Stimulated activated CD8-positive, alpha-beta memory T cell treated with anti-CD3 and anti-CD28 coated beads, Interleukin-7, amount 100 ng/mL, for 4 hours (primary cell): ENCODE results near the gene EXT2.
A peak's percentile ranks its signal among the peaks of the same experiment; 100 is the strongest.

Experiments used
- DNase-seq, 2 donors: peaks; one replicate each; pipeline ENCODE4 v3.0.0-alpha.2; 2020; ENCODE audit warnings: low read depth in 2 of 2

Gene EXT2

DNA sequence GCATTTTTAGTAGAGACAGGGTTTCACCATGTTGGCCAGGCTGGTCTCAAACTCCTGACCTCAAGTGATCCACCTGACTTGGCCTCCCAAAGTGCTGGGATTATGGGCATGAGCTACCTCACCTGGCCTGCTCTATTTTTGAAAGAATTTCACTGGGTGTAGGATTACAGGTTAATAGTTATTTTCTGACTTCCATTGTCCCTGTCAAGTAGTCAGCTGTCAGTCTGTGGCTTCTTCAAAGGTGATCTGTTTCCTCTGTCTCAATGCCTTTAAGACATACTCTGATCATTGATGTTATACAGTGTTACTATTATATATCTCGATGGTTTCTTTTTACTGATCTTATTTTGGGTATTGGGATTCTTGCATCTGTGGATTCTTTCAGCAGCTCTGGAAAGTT, 10.1 kb upstream of the EXT2 start:
- no peak for DNase-seq

DNA sequence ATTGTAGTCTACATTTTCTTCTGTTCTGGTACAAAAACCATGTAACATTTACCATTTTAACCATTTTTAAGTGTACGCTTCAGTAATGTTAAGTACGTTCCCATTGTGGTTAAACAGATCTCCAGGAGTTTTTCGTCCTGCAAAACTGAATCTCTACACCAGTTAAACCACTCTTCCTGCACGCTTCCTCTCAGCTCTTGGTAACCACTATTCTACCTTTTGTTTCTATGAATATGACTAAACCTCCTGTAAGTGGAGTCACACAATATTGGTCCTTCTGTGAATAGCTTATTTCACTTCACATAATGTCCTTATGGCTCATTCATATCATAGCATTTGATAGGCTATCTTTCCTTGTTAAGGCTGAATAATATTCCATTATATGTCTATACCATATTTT, 7.1 kb upstream of the EXT2 start:
- no peak for DNase-seq

DNA sequence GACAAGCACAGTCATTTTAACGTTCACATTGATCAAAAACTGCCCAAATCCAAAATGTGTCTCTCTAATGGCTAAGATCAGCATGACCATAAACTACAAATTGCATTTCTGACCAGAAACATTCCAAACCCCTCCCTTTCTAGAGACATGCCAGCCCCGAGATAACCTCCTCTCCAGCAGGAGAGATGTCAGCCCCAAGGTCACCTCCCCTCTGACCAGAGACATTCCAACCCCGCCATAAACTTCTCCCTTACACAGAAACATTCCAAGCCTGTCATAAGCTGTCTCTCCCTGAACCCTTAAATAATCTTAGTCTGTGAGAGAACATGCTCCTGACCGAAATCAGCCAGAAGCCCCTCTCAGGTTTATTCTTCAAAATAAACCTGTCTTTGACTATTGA, 6.6 kb upstream of the EXT2 start:
- DNase-seq: no peak

DNA sequence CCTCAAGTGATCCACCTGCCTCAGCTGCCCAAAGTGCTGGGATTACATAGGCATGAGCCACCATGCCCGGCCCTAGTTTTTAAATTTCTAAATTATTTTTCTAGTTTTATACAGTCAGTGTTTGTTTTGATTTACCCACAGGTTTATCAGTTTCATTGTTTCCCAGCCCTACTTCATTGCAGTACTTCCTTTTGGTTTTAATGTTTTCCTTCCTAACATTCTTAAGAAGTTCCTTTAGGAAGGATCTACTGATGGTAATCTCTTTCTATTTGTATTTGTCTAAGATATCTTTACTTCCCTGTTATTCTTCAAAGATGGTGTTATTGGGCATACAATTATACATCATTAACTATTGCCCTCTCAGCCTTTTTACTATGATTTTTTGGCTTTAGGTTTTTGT, 4.9 kb upstream of the EXT2 start:
- no peak for DNase-seq

DNA sequence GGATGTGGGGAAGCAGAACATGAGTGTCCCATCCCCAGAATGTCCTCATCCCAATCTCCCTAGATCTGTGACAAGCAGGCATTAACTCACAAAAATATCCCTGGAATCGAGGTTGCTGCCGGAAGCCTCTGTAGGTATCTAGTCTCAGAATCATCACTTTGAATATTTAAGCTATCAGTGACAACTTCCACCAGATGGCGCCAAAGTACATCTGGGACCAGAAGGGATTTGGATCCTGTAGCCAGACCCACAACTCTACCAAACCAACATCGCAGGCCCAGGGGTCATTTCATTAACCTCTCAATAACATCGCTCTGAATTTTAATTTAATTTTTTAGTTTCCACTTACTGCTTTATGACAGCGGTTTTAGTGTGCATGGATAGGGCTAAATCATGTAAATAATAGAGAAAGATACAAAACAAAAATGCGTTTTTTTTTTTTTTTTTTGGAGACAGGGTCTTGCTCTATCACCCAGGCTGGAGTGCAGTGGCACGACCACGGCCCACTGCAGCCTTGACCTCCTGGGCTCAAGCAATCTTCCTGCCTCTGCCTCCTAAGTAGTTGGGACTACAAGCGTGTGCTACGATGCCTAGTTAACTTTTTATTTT, 1.1 kb upstream of the EXT2 start:
- DNase-seq: peak; percentile 39 to 62

DNA sequence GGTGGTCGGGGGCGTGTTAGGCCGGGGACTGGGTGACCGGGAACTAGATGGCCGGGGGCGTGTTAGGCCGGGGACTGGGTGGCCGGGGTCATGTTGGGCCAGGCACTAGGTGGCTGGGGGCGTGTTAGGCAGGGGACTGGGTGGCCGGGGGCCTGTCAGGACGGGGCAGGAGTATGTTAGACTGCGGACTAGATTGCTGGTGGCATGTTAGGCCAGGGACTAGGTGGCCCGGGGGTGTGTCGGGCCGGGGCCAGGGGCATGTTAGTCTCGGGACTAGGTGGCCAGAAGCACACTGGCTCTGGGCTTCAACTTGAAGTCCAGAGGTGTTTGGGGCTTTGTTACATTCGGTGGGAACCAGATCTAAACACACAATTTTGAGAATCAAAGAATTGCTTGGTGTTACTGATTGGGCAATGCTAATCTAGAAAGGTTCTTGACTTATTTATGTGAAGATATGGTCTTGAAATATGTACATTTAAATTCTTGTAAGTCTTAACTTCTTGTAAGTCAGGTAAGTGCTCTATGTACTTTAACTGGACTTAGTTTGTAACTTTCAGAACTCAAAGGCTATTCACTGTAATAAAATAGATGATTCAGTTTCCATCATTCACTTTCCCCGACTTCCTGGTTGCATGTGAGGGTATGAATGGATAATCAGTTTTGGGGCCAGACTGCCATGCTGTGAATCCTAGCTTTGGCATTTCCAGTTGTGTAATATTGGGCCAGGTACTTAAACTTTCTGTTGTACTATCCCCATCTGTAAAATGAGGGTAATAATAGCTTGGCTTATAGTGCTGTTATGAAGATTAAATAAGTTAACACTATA, 1.1 kb downstream of the EXT2 start:
- DNase-seq: no peak

DNA sequence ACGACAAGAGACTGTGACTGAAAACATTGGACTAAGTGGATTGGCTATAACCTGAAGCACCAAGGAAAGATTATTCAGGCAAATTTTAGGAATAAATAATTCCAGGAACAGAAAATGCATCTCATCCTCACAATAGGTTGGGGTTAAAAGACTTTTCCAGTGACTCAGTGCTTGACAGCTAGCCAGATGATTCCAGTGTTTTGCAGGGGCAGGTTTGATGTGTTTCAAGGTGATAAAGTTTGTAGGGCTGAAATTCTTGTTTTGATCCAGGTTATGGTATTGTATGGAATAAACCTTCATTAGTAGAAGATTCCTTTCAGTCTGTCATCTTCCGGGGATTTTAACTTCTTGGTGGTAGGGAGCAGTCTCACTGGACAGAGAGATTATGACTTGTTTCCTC, 2.3 kb downstream of the EXT2 start:
- DNase-seq: no peak

DNA sequence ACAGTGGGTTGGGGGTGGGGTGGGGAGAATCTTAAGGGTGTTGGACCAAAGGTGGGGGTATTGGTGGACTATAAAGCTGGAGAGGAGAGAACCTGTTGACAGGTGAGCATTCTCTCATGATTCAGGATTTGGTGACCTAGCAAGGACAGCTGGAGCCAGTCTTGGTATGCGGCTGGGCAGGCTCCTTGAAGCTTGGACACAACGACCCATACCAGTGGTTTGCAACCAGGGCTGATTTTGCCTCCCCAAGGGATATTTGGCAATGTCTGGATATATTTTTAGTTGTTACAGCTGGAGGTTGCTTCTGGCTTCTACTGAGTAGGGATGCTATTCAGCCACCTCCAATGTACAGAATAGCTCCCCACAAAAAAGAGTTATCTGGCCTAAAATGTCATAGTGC, 5.6 kb downstream of the EXT2 start:
- no peak for DNase-seq

DNA sequence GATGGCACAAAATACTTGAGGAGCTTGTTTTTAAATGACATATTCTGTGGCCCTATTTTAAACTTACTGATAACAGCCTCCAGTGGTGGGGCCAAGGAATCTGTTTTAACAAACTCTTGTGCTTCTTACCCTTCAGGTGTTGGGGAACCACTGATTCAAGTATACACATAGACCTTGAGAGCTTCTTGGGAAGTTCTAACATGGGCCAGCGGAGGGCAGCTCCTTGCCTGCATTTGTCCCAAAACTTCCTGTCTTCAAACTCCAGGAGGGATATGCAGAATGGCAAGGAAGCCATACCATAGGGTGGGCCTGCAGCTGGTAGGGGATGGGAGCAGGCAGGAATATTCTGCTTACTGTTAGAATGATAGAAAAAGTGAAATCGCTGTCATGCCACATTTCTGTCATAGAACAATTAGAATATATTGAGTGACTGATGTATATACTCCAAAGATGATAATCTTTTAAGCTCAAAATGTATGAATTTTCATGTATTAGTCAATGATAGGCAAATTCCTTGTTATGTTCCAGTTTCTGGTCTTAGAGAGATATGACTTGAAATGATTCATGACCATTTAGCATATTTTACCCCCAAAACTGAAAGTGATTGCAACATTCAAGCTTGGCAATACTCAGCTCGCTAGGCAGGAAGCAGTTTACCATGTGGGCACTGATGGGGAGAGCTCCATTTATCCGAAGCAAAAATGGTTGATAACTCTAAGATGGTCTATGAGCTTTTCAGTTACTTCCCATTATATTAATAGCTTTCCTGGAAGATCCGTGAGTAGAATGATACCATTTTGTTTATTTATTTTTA, 9.2 kb downstream of the EXT2 start:
- DNase-seq: no peak

DNA sequence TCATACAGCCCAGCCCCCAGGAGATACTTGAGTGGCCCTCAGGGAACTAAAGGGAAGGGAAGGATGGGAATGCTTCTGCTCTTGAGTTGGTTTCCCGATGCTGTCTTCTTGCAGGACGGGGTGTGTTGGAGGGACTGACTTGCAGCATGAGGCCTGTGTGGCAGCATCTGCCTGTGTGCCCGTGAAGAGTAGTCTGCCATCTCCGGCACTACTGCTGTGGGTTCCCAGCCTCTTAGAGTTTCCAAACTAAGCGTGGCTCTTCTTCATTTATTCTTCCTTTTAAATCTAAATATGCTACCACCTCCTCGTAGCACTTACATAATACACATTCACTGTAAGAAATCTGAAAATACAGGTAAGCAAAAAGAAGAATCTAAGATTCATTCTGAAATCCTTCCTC, 12.8 kb downstream of the EXT2 start:
- DNase-seq: no peak

DNA sequence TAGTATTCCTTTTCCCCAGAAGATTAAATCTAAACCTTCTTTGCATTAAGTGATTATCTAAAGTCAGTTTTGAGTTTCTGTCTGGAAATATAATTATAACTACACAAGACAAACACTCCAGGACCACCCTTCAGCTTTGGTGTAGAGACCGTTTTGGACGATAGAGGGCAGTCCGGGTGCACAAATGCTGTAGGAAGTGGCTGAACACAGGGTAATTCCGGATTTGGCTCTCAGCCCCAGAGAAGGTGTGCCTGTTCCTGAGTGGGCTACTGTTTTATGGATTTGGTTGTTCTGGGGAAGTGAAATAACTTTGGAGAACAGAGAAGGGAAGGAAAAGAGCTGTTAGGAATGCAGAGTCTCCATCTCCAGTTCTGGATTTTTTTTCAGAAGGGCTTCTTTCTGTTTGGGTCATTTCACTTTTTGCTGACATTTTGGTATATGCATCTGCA, 14.8 kb downstream of the EXT2 start:
- DNase-seq: peak; percentile 19 to 23

DNA sequence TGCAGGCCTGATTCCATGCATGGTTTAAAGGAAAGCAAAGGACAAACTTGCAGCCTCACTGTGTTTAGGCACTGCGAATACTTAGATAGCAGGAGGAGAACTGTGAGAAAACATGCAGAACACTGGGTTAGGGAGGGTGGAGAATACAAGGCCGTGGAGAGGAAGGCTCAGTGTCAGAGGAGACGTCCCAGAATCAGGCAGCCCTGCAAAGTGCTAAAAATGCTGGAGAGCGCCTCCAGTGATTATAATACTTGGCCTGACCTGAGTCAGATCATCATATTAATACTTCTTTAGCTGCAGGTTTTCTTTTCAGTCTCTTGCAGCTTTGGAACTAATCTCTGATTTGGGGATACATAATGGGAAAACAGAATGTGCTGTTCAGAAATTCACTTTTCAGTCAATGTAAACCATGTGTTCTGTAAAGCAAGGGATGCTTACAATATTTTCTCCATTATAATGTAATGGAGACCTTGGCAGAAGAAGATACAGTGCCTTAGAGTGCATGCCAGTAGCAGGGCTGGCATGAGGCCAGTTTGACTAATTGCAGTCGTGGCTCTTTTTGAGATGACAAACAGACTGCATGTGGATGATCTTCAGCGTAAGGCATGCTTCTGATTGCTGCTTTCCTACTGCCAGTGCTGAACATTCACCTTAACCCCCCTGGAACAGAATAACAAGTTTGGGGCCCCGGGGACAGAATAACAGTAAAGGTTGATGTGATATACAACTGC, 16.8 kb downstream of the EXT2 start:
- no peak for DNase-seq

DNA sequence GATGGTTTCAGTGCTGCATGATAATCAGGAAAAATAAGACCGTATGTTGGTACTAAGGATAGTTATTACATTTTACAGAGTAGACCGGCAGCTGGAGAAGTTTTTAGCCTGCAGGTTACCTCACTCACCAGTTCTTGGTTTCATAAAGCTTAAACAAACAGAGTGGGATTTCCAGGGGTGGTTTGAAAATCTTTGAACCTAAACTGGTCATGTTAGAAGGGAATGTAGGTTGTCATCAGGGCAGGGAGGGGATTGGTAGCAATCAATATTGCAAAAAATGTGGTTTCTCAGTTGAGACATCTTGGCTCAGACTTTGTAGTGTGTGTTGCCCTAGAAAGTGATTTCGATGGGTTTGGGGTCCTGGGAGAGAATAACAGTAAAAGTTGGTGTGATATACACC, 17.5 kb downstream of the EXT2 start:
- DNase-seq: no peak

DNA sequence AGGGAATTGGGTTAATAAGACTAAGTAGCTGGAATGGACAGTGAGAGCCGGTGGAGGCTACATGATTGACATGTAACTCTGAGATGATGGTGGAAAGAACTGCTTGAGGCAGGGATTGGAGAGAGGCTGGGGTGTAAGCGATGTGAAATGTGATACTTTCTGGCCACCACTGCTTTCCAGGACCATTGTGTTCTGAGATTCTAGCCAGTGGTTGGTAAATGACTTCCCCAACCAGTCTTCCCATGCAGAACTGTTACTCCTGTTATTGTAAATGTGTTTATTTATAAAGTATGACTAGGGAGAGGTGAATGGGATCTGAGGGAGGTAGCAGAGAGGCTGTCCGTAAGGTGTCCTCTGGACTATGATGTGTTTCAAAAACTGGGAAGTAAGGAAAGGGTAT, 18.1 kb downstream of the EXT2 start:
- no peak for DNase-seq

DNA sequence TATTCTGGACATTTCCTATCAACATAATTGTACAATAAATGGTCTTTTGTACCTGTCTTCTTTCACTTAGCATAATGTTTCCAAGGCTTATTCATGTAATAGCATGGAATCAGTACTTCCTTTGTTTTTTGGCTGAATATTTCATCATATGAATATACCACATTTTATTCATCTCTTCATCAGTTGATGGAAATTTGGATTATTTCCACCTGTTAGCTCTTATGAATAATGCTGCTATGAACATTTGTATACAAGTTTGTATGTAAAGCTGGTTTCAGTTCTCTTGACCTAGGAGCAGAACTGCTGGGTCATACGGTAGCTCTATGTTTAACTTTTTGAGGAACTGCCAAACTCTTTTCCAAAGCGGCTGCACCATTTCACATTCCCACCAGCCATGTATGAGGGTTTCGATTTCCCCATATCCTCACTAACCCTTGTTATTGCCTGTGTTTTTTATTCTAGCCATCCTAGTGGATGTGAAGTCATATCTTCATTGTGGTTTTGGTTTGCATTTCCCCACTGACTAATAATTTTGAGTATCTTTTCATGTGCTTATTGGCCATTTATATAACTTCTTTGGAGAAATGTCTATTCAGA, 20.9 kb downstream of the EXT2 start:
- no peak for DNase-seq

DNA sequence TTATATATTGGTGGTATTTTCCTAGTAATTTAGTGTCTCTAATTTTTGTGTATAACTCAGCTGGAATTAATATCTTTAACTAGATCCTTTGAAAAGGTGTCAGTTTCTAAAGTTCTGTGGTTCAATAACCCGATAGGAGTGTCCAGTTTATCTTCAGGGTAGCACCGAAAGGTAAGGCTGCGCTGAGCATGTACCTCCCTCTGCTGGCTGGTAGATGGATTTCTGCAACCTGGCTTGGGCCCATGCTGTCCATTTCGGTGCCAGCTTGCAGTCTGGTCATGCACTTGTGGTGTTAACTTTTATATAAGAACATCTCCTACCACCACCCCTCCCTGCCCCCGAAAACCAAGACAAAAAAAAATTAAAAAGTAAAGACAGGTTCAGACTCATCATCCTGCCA, 24.7 kb downstream of the EXT2 start:
- no peak for DNase-seq

DNA sequence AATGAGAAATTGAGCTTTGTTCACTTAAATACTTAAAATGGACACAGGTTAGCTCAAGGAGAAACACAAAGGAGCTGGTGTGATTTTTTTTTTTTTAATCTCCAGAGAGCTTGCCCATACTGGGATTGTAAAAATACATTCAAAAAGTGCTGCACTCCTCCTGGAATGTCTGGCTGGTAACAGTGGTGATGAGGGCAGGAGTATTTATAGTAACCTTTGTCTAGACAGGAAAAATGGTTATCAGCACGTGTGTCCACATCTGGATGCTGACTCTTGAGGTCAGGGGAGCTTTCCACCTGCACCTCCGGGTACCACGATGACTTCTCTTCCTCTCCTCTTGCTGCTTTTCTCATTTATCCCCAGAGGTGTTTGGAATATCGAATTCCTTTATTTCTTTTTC, 30.1 kb downstream of the EXT2 start:
- no peak for DNase-seq

DNA sequence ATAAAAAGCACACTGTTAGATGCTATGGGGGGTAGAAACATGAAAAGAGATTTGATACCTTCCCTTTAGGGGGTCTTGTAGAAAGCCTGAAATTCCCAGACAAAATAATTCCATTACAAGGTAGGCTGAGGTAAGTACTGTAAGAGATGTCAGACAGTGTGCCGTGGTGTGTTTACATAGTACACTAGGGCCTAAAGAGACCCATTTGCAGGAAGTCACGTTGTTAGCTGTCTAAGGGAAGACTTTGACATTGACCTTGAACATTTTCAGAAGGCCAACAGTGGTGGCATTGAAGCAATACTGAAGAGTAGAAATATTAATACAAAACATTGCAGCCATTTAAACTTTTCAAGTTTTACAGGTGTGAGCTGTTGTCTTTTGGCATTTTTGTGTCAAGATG, 30.8 kb downstream of the EXT2 start:
- no peak for DNase-seq

DNA sequence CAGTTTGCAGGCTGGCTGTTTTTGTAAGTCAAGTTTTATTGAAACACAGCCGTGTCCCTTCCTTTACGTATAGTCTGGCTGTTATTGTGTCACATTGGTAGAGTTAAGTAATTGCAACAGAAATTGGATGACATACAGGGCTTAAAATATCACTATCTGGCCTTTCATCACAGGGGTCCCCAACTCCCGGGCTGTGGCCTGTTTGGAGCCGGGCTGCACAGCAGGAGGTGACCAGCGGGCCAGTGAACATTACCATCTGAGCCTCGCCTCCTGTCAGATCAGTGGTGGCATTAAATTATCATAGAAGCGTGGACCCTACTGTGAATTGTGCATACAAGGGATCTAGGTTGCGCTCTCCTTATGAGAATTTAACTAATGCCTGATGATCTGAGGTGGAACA, 31.7 kb downstream of the EXT2 start:
- DNase-seq: no peak

DNA sequence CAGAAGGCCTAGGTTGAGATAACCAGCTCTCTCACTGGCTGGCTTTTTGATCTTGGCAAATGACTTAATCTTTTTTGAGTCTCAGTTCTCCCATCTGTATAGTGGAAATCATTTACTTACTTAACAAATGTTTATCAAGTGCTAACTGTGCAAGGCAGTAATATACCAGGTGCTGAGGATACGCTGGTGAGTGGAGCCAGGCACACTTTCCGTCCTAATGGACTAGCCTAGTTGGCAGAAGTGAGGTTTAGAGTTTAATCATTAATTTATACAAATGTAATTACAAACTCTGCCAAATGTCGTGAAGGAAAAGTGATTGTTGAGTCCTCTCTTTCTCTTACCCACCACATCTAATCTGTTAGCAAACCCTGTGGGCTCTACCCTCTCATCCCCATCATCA, 33.3 kb downstream of the EXT2 start:
- no peak for DNase-seq

DNA sequence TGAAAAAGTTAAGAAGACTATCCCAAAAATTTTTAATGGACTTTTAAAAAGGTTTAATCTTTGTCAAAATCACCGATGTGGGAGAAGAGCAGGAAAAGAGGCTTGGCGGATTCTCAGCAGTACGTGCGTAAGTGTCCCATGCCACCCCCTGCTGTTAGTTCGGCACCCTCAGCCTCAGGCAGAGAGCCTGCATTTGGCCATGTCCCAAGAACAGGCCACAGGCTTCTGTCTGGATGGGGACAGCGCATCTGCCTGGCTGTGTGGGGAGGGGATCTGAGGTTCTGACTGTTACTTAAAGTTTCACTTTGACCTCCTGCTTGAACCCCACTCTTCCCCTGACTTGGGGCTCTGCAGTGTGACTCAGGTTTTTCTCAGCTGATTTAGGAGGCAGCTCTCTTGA, 35.3 kb downstream of the EXT2 start:
- DNase-seq: no peak
